MM.1S (cell line): ENCODE data around the gene VPS33B.
A peak's percentile ranks its signal among the peaks of the same experiment; 100 is the strongest.

Source experiments
- DNase-seq: peaks from one replicate; pipeline ENCODE4 v3.0.0-alpha.2; 2015
- H2AFZ ChIP-seq: fragments of 300-600 bp; sonication (generic); 2 replicates; pipeline ENCODE4 v1.6.0; 2016; ENCODE audit warnings: antibody characterized with exemption, low read length
- H3F3A ChIP-seq: fragments of 300-600 bp; sonication (generic); 2 replicates; pipeline ENCODE4 v1.6.1; 2016; ENCODE audit warnings: mild to moderate bottlenecking, antibody characterized with exemption, low read length, moderate library complexity, mixed read lengths; ENCODE audit not compliant: insufficient read depth
- H3K27ac ChIP-seq: fragments of 300-600 bp; sonication (generic); 2 replicates; pipeline ENCODE4 v1.5.1; 2016; ENCODE audit warnings: mild to moderate bottlenecking, low read length
- H3K27me3 ChIP-seq: fragments of 300-600 bp; sonication (generic); replicated peaks from 2 replicates; pipeline ENCODE4 v1.6.0; 2016; ENCODE audit warnings: low read length; ENCODE audit not compliant: insufficient read depth
- H3K36me3 ChIP-seq: fragments of 300-600 bp; sonication (generic); replicated peaks from 2 replicates; pipeline ENCODE4 v1.6.1; 2016; ENCODE audit warnings: mild to moderate bottlenecking, low read length, mixed read lengths; ENCODE audit not compliant: insufficient read depth
- H3K4me1 ChIP-seq: fragments of 300-600 bp; sonication (generic); 2 replicates; pipeline ENCODE4 v1.6.1; 2016; ENCODE audit warnings: low read length, mixed read lengths
- H3K4me2 ChIP-seq: fragments of 300-600 bp; sonication (generic); 2 replicates; pipeline ENCODE4 v1.6.0; 2016; ENCODE audit warnings: low read depth, low read length
- H3K4me3 ChIP-seq: fragments of 300-600 bp; sonication (generic); 2 replicates; pipeline ENCODE4 v1.5.1; 2016; ENCODE audit warnings: low read length, mixed read lengths
- H3K79me2 ChIP-seq: fragments of 300-600 bp; sonication (generic); 2 replicates; pipeline ENCODE4 v1.6.1; 2016; ENCODE audit warnings: mixed run types, low read length, mixed read lengths
- H3K9ac ChIP-seq: fragments of 300-600 bp; sonication (generic); 2 replicates; pipeline ENCODE4 v1.6.1; 2016; ENCODE audit warnings: low read length, mixed read lengths
- H3K9me2 ChIP-seq: fragments of 300-600 bp; sonication (generic); replicated peaks from 2 replicates; pipeline ENCODE4 v1.6.1; 2016; ENCODE audit warnings: mild to moderate bottlenecking, low read length, mixed read lengths; ENCODE audit not compliant: insufficient read depth
- H3K9me3 ChIP-seq: fragments of 300-600 bp; sonication (generic); replicated peaks from 2 replicates; pipeline ENCODE4 v1.6.1; 2016; ENCODE audit warnings: mild to moderate bottlenecking, low read length, mixed read lengths; ENCODE audit not compliant: insufficient read depth
- H4K20me1 ChIP-seq: fragments of 300-600 bp; sonication (generic); 2 replicates; pipeline ENCODE4 v1.6.1; 2016; ENCODE audit warnings: mild to moderate bottlenecking, low read length, moderate library complexity, mixed read lengths; ENCODE audit not compliant: insufficient read depth
- CTCF ChIP-seq: fragments of 300-600 bp; sonication (generic); IDR thresholded peaks from 2 replicates; pipeline ENCODE4 v1.5.1; 2016; ENCODE audit warnings: antibody characterized with exemption, low read length, mixed read lengths
- EZH2 ChIP-seq: fragments of 300-600 bp; sonication (generic); optimal IDR thresholded peaks from 2 replicates; pipeline ENCODE3; 2017; ENCODE audit warnings: low read depth, mild to moderate bottlenecking, antibody characterized with exemption, low read length, mixed read lengths
- EZH2phosphoT487 ChIP-seq: fragments of 300-600 bp; sonication (generic); IDR thresholded peaks from 2 replicates; pipeline ENCODE4 v1.6.1; 2018; ENCODE audit warnings: antibody characterized with exemption, low read length

The VPS33B gene

GRCh38 chr15:90957031-90957790 lies 65.2 kb downstream of the VPS33B start:
- TF ChIP-seq EZH2phosphoT487, result no peak
- no peak for TF ChIP-seq EZH2
- TF ChIP-seq CTCF, result no peak
- no peaks in the 10 kb centered on the region for H3K27me3 ChIP-seq
- no peak overlapping the region for H3K9ac ChIP-seq
- no peaks in the 10 kb centered on the region; the same call in 1 of the 2 replicates for H4K20me1 ChIP-seq
- H3K4me2 ChIP-seq, result peak overlapping the region; percentile 94; the same call in 1 of the 2 replicates
- peaks cover 25% of the 10 kb centered on the region for H3F3A ChIP-seq
- no peak overlapping the region for H3K27ac ChIP-seq
- H2AFZ ChIP-seq, result no peak overlapping the region
- no peak for DNase-seq
- no peaks in the 10 kb centered on the region for H3K4me1 ChIP-seq
- H3K9me2 ChIP-seq, result no peaks in the 10 kb centered on the region
- no peaks in the 10 kb centered on the region for H3K36me3 ChIP-seq
- no peaks in the 10 kb centered on the region for H3K9me3 ChIP-seq
- peak overlapping the region; percentile 92; the same call in 1 of the 2 replicates for H3K4me3 ChIP-seq
- H3K79me2 ChIP-seq, result peaks cover 37% of the 10 kb centered on the region

- Histone ChIP-seq H3K36me3 (no peaks in the 10 kb centered on the region), H4K20me1 (no peaks in the 10 kb centered on the region; the same call in 1 of the 2 replicates), H3K27ac (peak overlapping the region; percentile 99; the same call in 1 of the 2 replicates), H3K9me3 (no peaks in the 10 kb centered on the region), H2AFZ (peak overlapping the region; percentile 30), H3F3A (peaks cover 25% of the 10 kb centered on the region), H3K4me3 (peak overlapping the region; percentile 92), H3K4me2 (peak overlapping the region; percentile 94), H3K4me1 (no peaks in the 10 kb centered on the region), H3K79me2 (peaks cover 37% of the 10 kb centered on the region), H3K27me3 (no peaks in the 10 kb centered on the region), H3K9me2 (no peaks in the 10 kb centered on the region), H3K9ac (peak overlapping the region; percentile 100)
- TF ChIP-seq EZH2 (no peak), CTCF (peak; percentile 94)
- DNase-seq, result peak; percentile 88
Measured at GRCh38 chr15:90956274-90957030, 65.9 kb downstream of the VPS33B start.

GRCh38 chr15:90955624-90956273 lies 66.6 kb downstream of the VPS33B start:
- peak; percentile 62 for DNase-seq
- H3F3A ChIP-seq, result peaks cover 25% of the 10 kb centered on the region
- H3K9me3 ChIP-seq, result no peaks in the 10 kb centered on the region
- H3K9me2 ChIP-seq, result no peaks in the 10 kb centered on the region
- H3K4me3 ChIP-seq, result peak overlapping the region; percentile 92
- peak overlapping the region; percentile 100 for H3K9ac ChIP-seq
- TF ChIP-seq EZH2phosphoT487 (no peak), CTCF (no peak), EZH2 (no peak)
- peak overlapping the region; percentile 30 for H2AFZ ChIP-seq
- H3K4me1 ChIP-seq, result no peaks in the 10 kb centered on the region
- peaks cover 37% of the 10 kb centered on the region for H3K79me2 ChIP-seq
- H3K27me3 ChIP-seq, result no peaks in the 10 kb centered on the region
- no peaks in the 10 kb centered on the region; the same call in 1 of the 2 replicates for H4K20me1 ChIP-seq
- no peaks in the 10 kb centered on the region for H3K36me3 ChIP-seq
- H3K4me2 ChIP-seq, result peak overlapping the region; percentile 94
- peak overlapping the region; percentile 99; the same call in 1 of the 2 replicates for H3K27ac ChIP-seq
